Dedifferentiated amniotic fluid mesenchymal stem cell (primary cell): ENCODE data around the gene COL26A1.
"Not testable (repeated sequence)": the region's sequence is repeated elsewhere in the genome, so short reads cannot be mapped to it uniquely, and the experiment has no call there.

Source experiments
- DNase-seq: peaks from one replicate; pipeline ENCODE4 v3.0.0-alpha.2; 2016; ENCODE audit errors: extremely low spot score

The COL26A1 gene

GRCh38 chr7:101362334-101363195 lies at the start of gene COL26A1:
TSS of gene COL26A1 (plus strand) at chr7:101362875. CDS start at chr7:101363033, 158 bp downstream.
- DNase-seq, result no peak

GRCh38 chr7:101315336-101315735 lies 47.3 kb upstream of the COL26A1 start:
- peak; percentile 35 for DNase-seq

- no peak for DNase-seq
Observed at GRCh38 chr7:101319401-101319800, 43.3 kb upstream of the COL26A1 start.

GRCh38 chr7:101321491-101322401 lies 40.9 kb upstream of the COL26A1 start, which contains the start of gene IFT22:
TSS of gene IFT22 (minus strand) at chr7:101321812. CDS start at chr7:101321709, 103 bp downstream.
- DNase-seq, result peak; percentile 90

- DNase-seq, result no peak
Observed at GRCh38 chr7:101328159-101328558, 34.5 kb upstream of the COL26A1 start.

GRCh38 chr7:101330011-101330484 lies 32.6 kb upstream of the COL26A1 start:
- DNase-seq, result no peak

GRCh38 chr7:101332026-101332425 lies 30.6 kb upstream of the COL26A1 start:
- no peak for DNase-seq

GRCh38 chr7:101333912-101334311 lies 28.8 kb upstream of the COL26A1 start:
- DNase-seq, result no peak

GRCh38 chr7:101340379-101340778 lies 22.3 kb upstream of the COL26A1 start:
- no peak for DNase-seq

- DNase-seq, result no peak
Observed at GRCh38 chr7:101342892-101343291, 19.8 kb upstream of the COL26A1 start.

GRCh38 chr7:101347477-101347876 lies 15.2 kb upstream of the COL26A1 start:
- DNase-seq, result no peak

GRCh38 chr7:101348456-101349067 lies 14.1 kb upstream of the COL26A1 start:
- not testable (repeated sequence) for DNase-seq

- not testable (repeated sequence) for DNase-seq
Observed at GRCh38 chr7:101349300-101349699, 13.4 kb upstream of the COL26A1 start.

- no peak for DNase-seq
Observed at GRCh38 chr7:101352920-101353308, 9.8 kb upstream of the COL26A1 start.

- no peak for DNase-seq
Observed at GRCh38 chr7:101357433-101357832, 5.2 kb upstream of the COL26A1 start.

- no peak for DNase-seq
Observed at GRCh38 chr7:101363196-101363733, 590 bp downstream of the COL26A1 start.

- DNase-seq, result peak; percentile 46
Observed at GRCh38 chr7:101363734-101364374, 1.2 kb downstream of the COL26A1 start.

- no peak for DNase-seq
Observed at GRCh38 chr7:101365956-101366355, 3.3 kb downstream of the COL26A1 start.

- no peak for DNase-seq
Observed at GRCh38 chr7:101367676-101368075, 5.0 kb downstream of the COL26A1 start.

GRCh38 chr7:101368422-101369165 lies 5.9 kb downstream of the COL26A1 start:
- DNase-seq, result no peak
